Measurements from ENCODE around the gene CIDEB.

CIDEB gene

GRCh38 chr14:24266344-24267244 lies 41.2 kb downstream of the CIDEB start:
- no peak for DNase-seq

- no peak for DNase-seq
Observed at GRCh38 chr14:24264298-24264697, 43.5 kb downstream of the CIDEB start.

- DNase-seq, result no peak
Observed at GRCh38 chr14:24263848-24264247, 43.9 kb downstream of the CIDEB start.

- no peak for DNase-seq
Observed at GRCh38 chr14:24262821-24263733, 44.7 kb downstream of the CIDEB start, which contains the start of gene TGM1. Gene TGM1, minus strand, starts transcription at chr14:24263177. Its CDS starts 825 bp downstream, at chr14:24262352.

GRCh38 chr14:24261969-24262327 lies 45.8 kb downstream of the CIDEB start:
- no peak for DNase-seq

- DNase-seq, result no peak
Observed at GRCh38 chr14:24261256-24261968, 46.4 kb downstream of the CIDEB start.

GRCh38 chr14:24260780-24261157 lies 47.0 kb downstream of the CIDEB start:
- DNase-seq, result no peak

- no peak for DNase-seq
Observed at GRCh38 chr14:24260026-24260779, 47.6 kb downstream of the CIDEB start.

- no peak for DNase-seq
Observed at GRCh38 chr14:24259282-24260025, 48.3 kb downstream of the CIDEB start.

- DNase-seq, result no peak
Observed at GRCh38 chr14:24258548-24259265, 49.1 kb downstream of the CIDEB start.

- no peak for DNase-seq
Observed at GRCh38 chr14:24258119-24258518, 49.7 kb downstream of the CIDEB start.

GRCh38 chr14:24256960-24257359 lies 50.8 kb downstream of the CIDEB start:
- DNase-seq, result no peak

GRCh38 chr14:24255931-24256711 lies 51.7 kb downstream of the CIDEB start:
- DNase-seq, result no peak

GRCh38 chr14:24255438-24255837 lies 52.3 kb downstream of the CIDEB start:
- no peak for DNase-seq

Data from activated CD4-positive, alpha-beta T cell treated with anti-CD3 and anti-CD28 coated beads, Interleukin-2, Interleukin-6, amounts not matched to agents 100 ng/mL and 50 ng/mL, durations not matched to agents 16 hours and 8 hours (primary cell).